Activated CD8-positive, alpha-beta memory T cell treated with anti-CD3 and anti-CD28 coated beads, Interleukin-2, amount 50 U/mL, for 4 hours (primary cell): Measurements from ENCODE around the gene WBP2.

Source experiments
- DNase-seq: peaks from one replicate; pipeline ENCODE4 v3.0.0-alpha.2; 2020

WBP2 gene

DNA sequence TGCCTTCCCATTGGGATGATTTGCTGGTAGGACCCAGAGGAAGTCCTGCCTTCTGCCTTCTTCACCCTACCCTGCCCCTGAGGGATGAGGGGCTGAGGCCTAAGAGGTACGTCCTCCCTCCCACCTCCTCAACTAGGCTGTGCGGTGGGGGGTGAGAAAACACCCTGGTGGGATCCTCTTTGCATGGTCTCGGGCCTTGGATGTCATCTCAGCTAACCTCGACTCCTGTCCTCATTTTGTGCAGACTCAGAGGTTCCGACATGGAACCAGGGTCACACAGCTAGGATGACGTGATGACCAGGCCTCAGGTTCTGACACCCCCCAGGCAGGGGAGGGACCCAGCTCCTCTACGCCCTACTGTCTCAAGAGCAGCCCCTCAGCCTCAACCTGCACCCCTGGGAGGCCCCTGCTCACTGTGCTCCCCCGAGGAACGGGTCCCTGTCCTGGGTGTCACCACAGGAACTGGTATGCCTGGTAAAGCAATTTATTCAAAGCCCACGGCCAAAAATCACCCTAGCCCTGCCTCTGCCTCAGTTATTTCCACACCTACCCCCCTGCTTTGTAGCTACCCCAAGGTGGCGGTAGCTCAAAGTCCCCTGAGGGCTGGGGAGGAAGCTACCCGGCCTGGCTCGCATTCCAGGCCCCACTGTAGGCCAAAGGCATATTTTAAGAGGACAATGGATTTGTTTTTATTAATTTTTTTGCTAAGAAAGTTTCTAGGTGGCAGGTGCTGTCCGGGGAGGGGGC lies 28.4 kb downstream of the WBP2 start:
- no peak for DNase-seq

DNA sequence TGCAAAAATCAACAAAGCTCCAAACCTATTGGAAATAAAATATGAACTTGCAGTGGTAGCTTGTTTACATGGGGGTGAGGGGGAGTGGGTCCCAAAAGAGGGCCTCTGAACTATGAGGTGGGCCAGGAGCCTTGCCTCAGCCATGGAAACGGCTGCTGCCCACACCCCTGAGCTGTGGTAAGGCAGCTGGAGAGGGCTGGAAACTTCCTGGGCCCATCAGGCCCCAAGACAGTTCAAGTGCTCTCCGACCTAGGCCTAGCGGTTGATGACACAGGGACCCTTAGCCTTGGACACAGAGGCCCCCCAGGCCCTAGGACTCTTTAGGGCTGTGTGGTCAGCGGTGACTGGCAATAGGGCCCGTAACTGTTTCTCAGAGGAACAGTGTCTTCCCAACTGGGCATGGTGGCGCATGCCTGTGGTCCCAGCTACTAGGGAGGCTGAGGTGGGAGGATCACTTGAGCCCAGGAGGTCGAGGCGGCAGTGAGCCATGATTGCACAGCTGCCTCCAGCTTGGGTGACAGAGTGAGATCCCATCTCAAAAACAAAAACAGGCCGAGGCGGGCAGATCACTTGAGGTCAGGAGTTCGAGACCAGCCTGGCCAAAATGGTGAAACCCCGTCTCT lies 29.3 kb downstream of the WBP2 start:
- no peak for DNase-seq

DNA sequence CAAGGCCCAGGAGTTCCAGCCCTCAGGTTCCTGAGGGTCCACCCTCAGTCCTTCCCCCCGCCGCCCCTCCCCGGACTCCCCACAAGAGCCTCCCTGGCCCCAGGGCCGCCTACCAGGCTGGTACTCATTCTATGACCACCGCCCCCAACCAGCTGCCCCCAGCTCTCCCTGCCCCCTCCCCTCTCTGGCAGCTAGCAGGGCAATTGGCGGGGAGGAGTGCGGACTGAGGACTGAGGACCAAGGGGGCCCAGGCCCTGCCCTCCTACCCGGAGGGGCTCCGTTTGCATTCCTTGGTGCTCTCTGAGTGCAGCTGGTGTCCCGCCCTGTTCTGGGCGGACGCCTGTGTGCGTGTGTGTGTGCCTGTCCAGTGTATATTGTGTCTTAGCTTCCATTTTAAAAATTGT lies 30.0 kb downstream of the WBP2 start:
- no peak for DNase-seq

DNA sequence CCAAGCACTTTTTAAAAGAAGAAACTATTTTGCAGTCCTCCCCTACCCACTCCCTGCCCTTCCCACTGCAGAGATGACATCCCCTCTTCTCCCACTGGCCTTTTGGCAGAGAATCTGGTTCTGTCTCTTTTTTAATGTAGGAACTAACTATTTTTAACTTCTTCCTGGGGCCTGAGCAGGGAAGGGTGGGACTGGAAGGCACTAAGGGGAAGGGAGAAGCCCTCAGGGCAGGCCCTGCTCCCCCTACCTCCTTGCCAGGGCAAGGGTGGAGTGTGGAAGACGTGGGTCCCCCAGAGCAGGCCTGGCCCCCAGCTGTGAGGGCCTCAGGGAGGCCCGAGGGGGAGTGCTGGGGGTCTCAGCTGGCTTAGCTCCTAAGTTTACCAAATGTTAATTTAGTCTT lies 30.5 kb downstream of the WBP2 start:
- no peak for DNase-seq

DNA sequence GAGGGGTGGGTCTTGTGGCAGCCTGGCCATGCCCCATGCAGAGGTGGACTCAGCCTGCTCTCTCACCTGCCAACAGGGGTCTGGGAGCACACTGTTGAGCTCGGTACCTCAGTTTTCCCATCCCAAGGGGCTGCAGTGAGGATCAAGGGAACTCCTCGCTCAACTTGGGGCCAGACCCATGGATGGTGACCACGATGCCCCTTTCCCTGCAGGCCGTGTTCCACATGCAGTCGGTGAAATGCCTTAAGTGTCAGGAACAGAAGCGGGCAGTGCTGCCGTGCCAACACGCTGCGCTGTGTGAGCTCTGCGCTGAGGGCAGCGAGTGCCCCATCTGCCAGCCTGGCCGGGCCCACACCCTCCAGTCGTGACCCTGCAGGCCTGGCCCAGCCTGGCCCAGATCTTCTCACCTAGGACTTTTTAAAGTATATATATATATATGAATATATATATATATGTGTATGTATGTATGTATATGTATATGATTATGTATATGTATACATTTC lies 31.0 kb downstream of the WBP2 start:
- no peak for DNase-seq

DNA sequence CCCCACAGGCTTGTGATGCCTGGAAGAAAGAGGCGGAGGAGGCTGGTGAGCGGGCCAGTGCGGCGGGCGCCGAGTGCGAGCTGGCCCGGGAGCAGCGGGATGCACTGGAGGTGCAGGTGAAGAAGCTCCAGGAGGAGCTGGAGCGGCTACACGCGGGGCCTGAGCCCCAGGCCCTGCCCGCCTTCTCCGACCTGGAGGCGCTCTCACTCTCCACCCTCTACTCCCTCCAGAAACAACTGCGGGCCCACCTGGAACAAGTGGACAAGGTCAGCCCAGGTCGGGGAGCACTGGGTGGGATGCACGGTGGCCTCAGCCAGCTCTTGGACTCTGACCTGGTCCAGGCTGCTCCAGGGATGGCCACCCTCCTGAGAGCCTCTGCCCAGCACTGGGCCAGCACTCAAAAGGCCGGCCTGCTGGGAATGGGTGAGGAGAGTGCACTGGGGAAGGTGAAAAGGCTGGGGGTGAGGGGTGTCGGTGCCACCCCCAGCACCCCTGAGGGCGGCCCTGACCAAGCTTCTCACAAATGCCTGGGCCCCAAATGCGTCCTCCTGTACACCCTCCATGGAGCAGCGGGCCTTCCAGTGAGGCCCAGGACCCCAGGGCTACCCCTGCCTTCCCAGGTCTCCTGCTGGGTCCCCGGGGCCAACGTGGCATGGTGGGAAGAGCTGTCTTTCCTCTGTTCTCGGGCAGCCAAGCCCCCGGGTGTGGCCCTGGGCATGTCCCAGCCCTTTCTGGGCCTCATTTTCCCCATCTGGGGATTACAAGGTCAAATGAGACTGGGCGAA lies 31.7 kb downstream of the WBP2 start:
- DNase-seq, result no peak

DNA sequence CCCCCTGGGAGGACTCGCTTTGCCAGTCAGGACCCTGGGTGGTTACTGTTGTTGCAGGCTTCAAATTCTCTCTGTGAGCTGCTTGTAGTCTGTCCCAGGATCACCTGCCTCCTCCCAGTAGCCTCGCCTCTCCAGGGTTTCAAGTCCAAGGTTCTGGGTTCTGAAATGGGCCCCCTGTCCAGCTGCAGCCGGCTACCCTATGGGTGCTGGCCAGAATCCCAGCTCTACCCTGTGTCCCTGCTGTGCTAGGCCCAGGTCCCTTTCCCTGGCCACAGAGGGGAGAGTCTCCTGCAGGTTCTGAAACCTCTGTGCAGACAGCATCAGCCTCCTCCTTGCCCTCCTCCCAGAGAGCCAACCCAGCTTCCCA lies 32.4 kb downstream of the WBP2 start:
- no peak for DNase-seq

DNA sequence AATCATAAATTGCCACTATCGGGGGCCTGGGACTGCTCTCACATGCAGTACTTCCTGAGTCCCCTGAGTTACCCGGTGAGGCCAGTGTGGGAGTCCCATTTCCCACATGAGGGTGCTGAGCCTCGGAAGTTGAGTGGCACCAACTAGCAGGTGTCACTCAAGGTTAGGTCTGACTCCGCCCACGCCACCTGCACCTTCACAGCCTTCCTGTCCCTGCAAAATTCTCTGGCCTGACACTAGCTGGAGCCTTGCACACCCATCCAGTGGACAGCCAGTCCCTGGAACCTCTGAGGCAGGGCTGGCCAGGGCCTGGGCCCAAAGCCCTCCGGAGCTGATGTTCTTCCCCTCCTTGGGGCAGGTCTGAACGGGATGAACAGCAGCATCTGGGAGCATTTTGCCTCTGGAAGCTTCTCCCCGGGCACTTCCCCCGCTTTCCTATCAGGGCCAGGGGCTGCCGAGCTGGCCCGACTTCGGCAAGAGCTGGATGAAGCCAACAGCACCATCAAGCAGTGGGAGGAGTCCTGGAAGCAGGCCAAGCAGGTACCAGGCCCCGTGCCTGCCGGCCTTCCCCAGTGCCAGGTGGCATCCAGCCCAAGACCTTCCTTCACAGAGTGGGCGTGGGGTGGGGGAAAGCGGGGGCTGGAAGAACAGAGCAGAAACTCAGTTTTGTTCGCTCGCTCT lies 32.9 kb downstream of the WBP2 start:
- DNase-seq, result peak; percentile 47

DNA sequence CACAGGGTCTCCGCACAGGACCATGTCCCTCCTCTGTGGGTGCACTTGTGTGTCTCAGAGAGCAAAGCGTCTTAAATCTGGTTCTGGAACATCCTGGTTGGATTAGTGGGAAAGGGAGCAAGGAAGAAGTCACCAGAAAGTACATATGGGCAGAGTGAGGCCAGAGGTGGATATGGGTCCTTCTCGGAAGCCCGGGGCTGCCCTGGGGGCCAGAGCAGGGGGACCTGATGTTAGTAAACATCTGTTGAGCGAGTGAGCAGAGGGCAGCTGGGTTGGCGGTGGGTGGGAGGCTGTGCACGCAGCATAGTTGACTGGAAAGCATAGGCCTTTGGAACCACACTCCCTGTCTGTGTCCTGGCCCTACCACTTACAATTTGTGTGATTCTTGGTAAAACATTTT lies 33.6 kb downstream of the WBP2 start:
- no peak for DNase-seq

DNA sequence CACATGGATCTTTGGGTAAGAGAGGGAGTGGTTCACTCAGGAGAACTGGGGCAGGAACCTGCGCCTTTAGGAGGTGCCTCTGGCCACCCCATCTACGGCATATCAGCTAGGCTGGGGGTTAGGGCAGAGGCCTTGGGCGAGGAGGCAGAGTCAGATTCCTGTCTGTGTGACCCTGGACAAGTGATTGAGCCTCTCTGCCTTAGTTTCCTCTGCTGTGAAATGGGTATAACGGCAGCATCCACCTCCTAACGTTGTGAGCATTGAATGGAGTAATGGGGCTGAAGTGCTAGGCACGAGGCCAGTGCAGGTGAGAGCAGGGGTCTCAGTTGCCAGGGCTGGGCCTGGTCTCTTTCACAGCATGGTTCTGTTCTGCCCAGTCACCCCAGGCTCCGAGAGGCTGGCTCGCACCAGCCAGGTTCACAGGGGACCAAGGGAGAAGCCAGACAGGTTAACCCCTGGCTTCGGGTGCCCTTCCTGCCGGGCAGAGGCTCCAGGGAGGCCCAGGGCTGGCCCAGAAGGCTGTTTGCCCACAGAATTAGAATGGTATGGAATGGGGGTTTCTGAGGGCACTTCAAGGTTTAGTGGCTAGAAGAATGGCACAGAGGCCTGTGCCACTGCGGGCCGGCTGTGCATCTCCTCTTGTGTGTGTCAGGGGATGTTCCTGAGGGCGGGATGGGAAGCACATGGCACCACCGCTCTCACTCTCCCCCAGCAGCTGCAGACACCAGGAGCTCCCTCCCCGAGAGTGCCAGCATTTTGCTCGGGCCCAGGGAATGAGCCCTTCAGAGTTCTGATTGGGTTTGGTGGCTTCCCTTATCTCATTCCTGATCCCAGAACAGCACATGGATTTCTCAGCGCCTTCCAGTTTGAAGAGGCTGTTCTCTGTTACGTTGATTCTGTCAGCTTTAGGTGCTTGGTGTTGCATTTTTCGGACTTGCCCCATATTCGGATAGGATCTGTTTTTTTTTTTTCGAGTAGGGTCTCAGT lies 34.7 kb downstream of the WBP2 start:
- no peak for DNase-seq

DNA sequence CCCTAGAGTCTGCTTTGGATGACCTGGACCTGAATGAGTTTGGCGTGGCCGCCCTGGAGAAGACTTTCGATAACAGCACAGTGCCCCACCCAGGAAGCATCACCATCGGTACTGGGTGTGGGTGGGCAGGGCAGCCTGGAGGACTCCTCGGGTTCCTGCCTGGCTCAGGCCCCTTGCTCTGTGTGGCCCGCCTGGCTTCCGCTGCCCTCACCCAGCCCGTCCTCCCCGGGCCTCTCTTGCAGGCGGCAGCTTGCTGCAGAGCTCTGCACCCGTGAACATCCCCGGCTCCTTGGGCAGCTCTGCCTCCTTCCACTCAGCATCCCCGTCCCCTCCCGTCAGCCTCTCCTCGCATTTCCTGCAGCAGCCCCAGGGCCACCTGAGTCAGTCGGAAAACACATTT lies 35.5 kb downstream of the WBP2 start:
- no peak for DNase-seq

DNA sequence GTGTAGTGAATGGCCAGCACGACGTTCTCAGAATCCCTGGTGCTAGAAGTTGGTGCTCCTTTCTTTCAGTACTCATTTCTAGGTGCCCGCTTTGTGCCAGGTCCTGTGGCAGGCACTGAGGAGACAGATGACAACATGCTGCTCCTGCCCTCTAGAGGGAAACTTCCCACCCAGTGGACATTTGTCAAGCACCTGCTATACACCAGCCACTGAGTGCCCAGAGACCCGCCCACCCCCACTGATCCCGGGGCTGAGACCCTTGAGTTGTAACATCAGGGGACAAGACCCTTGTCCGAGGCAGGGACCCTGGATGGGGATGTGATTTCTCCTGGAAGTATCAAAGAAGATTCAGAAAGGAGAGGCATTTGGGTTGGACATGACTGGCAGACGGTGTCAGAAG lies 36.0 kb downstream of the WBP2 start:
- no peak for DNase-seq

DNA sequence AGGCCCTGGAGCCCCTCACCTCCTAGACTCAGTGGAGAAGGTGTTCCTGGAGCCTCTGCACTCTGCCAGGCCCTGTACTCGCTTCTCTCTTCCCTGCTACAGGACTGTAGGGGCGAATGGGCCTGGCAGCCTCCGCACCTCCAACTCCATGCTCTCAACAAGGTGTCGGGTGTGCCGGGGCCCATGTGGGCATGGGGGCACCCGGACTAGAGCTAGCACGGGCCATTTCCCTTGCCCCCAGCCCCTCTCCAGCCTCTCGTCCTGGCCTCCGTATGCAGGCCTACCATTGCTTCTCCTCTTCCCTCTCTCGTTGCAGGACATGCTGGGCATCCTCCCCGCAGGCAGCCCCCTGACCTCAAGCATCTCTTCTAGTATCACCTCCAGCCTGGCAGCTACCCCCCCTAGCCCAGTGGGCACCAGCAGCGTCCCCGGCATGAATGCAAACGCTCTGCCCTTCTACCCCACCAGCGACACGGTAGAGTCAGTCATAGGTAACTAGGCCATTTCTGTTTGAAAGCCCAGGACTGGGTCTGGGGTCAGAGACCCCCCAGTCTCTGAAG lies 36.7 kb downstream of the WBP2 start:
- no peak for DNase-seq

DNA sequence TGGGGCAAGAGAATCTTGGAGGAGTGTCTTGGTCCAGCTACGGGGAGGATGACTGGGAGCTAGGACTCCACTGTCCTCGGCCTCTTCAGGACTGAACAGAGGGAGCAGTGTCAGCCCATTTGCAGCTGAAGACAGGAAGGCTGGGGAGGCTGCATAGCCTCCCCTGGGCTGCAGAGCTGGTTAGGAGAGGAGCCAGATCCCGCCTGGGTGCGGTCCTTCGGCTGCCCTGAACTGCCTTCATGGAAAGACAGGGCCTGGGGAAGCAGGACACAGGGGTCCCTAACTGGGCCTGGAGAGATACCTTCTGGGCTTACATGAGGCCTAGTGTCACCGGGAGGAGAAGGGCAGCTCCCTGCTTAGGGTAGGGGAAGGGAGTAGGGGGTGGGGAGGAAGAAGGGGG lies 37.6 kb downstream of the WBP2 start:
- DNase-seq, result no peak

DNA sequence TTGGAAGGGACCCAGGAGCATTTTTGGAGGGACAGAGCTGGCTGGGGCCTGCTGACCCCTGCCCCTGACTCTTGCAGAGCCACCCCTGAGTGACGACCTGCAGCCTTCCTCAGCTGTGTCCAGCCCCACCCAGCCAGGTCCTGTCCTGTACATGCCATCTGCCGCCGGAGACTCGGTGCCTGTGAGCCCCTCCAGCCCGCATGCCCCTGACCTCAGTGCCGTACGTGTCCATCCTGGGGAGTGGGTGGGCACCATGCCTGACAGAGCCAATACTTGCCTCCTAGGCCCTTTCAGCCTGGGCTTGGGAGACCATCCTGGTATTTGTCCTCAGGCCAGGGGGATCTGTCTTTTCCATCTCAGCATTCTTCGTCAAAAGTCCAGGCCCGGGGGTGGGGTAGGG lies 38.4 kb downstream of the WBP2 start:
- no peak for DNase-seq

DNA sequence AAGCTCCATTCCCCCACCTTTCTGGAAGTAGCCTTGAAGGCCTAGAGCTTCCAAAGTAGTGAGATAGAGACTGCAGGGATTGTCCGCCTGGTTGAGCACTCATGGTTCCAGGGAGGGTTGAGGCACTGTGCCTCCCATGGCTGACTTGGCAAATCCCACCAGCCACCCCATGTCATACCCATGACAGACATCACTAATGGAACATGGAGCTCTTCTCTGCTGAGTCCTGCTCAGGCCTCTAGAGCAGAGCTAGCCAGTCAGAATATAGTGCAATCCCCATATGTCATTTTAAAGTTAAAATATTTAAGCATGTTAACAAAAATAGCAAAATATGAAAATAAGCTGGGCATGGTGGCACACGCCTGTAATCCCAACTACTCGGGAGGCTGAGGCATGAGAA lies 39.7 kb downstream of the WBP2 start:
- DNase-seq, result no peak

DNA sequence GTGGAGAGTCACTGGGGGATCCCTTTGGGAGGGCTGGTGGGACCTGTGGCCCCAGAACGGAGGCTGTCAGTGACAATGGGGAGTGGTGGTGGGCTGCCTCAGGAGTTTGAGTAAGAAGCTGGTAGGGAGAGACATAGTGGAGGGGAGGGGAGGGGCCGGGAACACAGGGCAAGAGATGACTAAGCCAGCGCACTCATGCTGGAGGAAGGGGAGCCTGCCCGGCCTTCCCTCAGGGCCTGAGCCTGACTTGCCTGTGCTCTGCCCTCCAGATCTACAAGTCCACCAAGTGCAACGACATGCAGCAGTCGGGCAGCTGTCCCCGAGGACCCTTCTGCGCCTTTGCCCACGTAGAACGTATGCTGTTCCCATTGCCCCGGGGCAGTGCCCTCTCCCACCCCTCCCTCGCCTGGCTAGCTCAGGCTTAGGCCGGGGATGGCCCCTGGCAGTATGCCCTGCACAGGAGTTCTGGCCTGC lies 40.2 kb downstream of the WBP2 start:
- no peak for DNase-seq

DNA sequence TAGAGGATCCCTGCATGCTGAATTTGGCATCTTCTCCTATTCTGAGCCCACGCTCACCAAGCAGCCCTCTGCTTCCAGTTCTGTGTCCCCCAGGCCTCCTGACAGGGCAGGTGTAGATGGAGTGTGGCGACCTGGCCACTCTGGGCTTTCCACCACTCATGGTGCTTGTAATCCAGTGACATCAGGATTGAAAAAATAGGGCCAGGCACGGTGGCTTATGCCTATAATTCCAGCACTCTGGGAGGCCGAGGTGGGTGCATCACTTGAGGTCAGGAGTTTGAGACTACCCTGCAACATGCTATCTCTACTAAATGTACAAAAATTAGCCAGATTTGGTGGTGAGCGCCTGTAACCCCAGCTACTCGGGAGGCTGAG lies 41.1 kb downstream of the WBP2 start:
- no peak for DNase-seq

DNA sequence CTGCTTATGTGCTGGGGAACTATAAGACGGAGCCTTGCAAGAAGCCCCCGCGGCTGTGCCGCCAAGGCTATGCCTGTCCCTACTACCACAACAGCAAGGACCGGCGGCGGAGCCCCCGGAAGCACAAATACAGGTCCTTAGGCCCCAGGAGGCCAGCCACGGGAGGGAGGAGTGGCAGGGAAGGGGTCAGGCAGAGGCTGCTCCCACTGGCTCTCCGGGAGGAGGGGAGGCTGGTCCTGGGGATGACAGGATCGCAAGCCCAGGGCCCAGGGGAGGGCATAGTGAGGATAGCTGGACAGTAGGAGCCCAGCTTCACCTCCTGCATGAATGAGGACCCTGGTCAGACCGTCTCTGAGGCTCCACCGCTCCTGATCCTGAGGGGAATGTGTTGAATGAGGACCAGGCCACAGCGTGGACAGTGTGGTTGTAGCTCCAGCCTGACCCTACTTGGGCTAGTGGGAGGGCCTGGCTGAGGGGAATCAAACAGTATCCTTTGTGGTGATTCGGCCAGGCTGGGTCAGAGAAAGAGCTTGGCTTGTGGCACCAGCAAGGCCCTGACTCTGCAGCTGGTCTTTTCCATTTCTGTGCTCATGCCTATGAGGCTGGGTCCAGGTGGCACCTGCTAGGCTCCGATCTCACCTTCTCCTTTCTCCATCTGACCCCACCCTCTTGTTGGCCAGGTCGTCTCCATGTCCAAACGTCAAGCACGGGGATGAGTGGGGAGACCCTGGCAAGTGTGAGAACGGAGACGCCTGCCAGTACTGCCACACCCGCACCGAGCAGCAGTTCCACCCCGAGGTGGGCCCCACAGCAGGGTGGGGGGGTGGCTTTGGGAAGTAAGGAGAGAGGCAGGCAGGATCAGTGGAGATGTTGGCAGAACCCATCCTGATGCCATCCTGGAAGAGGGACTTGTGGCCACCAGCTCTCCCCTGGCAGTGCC lies 41.8 kb downstream of the WBP2 start:
- no peak for DNase-seq
